ENCODE measurements around the gene SCRG1. TPM values are rescaled to one million over a fixed set of nuclear protein-coding genes. Genes with fewer than 3 reads are reported as not detected.
A peak's percentile ranks its signal among the peaks of the same experiment; 100 is the strongest.

SCRG1 gene
- total RNA-seq, 1 experiment from 2014 or later: 0.12 TPM

- no peak for DNase-seq (ENCODE audit: low read depth)
Observed at GRCh38 chr4:173362666-173363065, 36.2 kb downstream of the SCRG1 start.

DNA sequence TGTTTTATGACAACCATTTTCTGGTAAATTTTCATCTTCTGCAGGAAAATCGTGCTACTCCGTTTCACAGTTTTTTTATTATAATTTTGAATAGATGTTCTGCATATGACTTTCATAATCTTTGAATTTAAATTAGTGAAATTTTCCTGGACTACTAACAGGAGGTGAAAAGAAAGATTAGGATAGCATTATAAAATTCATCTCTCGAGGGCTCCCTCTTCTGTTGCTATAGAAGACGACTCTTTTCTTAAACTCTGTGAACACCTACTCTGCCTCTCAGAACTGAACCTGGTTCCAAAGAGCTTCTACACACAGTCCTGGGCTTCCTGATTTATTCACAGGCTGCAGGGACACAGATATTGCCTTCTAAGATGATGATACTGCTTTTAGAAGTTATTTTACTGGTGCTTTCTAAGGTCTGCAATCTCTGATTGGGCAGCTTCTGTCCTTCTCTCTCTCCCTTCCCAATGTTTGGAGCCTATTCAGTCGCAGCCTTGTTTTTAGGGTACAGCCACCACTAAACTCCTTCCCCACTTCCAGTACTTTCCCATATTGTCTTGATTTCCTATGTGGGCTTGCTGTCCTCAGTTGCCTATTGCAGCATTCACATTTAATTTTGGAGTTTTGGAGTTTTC, 38.2 kb downstream of the SCRG1 start:
- DNase-seq (ENCODE audit: low read depth): no peak

DNA sequence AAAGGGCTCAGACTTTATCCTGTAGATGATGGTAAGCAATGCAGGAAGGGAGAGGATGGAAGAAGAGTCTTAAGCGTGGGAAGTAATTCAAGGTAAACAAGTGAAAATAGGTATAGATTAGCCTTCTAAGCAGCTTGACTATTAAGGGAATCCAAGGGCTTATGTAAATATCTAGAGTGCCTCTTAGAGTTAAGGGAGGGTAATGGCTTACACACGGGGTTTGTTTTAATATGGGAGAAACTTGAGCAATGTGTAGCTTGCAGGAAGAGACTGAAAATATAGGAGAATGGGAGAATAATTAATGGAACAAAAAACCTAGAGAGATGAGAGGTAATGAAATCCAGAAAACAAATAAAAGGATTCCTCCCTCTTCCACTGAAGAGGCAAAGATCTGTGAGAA, 41.0 kb downstream of the SCRG1 start:
- no peak for DNase-seq (ENCODE audit: low read depth)

DNA sequence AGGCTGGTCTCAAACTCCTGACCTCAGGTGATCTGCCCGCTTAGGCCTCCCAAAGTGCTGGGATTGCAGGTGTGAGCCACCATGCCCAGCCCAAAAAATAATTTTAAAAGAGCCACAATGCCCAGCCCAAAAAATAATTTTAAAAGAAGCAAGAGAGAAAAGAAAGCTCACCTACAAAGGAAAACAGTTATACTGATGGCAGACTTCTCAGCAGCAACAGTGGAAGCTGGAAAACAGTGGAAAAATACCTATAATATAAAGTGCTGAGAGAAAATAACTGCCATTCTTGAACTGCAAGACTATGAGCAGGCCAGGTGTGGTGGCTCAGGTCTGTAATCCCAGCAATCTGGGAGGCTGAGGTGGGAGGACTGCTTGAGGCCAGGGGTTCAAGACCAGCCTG, 51.4 kb downstream of the SCRG1 start:
- DNase-seq (ENCODE audit: low read depth): no peak

DNA sequence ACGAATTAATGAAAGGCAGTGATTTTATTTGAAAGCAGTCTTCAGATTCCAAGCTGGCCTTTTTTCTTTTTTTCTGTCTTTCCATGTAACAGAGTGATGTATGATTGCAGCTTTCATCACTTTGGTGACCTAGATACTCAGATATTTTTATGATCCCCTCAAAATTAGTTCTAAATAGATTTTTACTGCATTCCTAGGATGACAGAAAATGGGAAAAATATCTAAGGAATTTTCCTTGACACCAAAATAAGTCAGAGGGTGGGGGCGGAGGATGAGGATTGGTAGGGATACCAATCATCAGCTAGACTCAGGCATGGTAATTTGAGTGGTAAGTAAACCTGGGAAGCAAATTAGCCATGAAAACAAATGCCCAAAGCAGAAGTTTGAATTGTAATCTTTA, 52.8 kb downstream of the SCRG1 start:
- DNase-seq (ENCODE audit: low read depth): peak; percentile 51

DNA sequence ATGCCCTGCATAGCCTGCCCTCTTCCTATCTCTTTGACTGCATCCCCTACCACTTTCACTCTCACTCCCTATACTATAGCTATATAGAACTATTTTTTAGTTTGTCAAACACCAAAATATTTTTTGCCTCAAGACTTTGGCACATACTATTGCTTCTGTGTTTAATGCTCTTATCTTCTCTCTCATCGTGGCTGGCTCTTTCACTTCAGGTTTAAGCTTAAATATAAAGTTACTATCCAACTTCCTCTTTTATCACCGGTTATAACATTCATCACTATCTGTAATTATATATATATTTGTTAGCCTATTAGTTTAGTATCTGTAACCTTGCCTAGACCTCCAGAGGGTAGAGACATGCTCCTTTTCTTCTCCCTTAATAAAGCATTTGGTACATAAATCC, 53.3 kb downstream of the SCRG1 start:
- DNase-seq (ENCODE audit: low read depth): no peak

DNA sequence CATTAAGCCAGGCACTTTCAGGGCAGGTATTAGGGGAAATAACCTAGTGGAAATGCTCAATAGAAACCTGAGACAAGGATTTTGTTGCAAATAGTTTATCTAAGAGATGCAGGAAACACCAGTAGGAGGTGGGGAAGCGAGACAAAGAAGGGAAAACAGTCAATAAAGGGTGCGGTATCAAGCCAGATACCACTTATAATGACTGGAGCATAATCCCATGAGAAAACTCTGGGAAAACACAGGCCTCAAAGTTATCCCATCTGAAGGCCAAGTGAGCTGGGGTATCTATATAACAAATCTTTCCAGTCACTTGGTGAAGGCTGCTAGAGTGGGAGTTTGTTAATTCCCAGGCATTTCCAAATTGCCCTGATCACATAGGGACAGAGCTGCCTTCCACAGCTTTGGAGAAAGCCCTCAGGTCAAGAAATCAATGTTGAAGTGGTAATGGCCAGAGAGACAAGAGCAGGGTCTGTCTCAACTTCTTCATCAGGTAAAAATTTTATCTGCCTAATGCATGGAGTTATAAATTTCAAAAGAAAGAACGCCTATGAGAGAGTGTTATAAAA, 55.0 kb downstream of the SCRG1 start:
- DNase-seq (ENCODE audit: low read depth): no peak

GRCh38 chr4:173337463-173337862, 61.5 kb downstream of the SCRG1 start:
- DNase-seq (ENCODE audit: low read depth): no peak

DNA sequence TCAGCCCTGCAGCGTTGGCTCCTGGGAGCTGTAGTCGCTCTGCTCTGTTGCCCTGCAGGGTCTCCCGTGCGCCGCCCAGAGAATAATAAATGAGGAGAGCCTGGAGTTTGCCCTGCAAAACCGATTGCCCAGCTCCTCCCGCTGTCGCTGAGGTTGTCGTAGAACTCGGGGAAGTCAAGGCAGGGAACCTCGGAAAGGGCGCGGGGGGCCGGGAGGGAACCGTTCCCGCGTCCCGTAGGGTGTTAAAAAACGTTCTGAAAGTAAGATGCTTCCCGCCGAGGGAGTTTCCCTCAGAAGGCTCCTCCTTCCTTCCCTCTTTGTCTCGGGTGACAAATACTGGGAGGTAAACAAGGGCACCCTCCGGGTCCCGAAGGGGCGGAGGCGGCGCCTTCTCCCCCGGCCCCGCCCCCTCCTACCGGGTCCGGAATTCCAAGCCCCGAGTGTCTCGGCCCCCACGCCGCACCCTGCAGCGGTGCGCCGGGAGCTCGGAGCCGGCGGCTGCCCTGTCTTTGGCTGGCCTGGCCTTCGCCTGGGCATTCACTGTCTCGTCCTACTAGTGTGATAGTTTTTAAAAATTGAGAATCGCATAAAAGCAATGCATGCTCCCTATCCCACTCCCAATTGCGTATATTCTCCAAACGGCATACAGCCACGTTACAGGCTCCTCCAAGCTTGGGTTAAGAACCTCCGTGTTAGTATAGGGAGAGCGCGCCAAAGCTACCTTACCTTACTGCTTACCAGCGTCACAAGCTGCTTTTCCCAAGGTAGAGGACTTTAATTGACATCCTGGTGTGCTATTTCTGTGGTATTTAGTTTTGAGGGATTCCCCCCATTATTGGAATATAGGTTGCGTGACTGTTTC, 63.8 kb downstream of the SCRG1 start:
- DNase-seq (ENCODE audit: low read depth): peak; percentile 93

Other genes starting within 250 kb of the SCRG1 start
- gene GALNT7, start 230.3 kb downstream of the SCRG1 start, total RNA-seq (2014; rRNA removed; shearing (Covaris generic)): 16.2 and 18.3 TPM in 2 replicates
- 254 and 259 TPM in 2 replicates for gene HMGB2, start 64.8 kb downstream of the SCRG1 start, total RNA-seq (2014; rRNA removed; shearing (Covaris generic))
- gene SAP30, start 28.2 kb downstream of the SCRG1 start, total RNA-seq (2014; rRNA removed; shearing (Covaris generic)): 54.4 and 67.5 TPM in 2 replicates
- 0.36 and 0.39 TPM in 2 replicates for gene HAND2, start 131.1 kb upstream of the SCRG1 start, total RNA-seq (2014; rRNA removed; shearing (Covaris generic))